GM21381 (cell line): ENCODE measurements around the gene LYRM4.

ENCODE experiments used
- ATAC-seq: cut with Tn5 transposase; IDR thresholded peaks from one replicate; pipeline ENCODE4 v1.9.1; 2021; ENCODE audit warnings: mild to moderate bottlenecking, moderate library complexity; ENCODE audit not compliant: unreplicated experiment

Gene LYRM4

DNA sequence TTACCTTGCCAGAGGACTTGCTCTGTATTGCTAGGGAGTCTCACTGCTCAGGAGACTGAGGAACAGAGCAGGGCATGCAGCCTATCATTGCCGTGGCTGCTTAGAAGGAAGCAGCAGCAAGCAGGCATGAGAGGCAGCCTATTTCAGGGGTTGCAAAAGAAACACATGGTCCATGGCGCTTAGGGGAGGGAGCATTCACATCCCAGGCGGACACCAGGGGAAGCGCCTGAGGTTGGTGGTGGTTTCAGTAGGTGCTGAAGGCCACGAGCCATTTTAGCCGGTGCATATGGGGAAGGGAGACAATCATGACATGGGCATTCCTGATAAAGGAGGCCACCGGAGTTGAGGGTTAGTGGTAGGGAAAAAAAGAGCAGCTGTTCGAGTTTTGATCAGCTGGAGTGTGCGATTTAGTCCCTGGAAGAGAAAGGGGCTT, 21.5 kb upstream of the LYRM4 start:
- no peak for ATAC-seq

DNA sequence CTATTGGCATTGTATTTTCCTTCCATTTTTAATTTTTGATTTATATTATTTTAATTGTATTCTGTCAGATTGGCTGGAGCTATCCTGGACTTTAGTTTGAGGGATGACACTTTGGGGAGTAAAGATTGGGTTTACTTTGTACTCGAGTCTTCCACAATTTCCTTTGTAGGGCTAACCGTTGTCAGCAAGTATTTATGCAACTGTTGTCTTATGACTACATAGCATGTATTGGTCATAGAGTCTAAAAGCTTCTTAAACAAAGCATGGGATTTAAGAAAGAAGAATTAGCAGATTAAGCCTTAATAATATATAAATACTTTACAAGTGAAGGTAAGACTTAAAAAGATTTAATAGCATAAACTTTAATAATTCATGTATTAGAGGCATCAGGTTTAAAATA, 20.2 kb upstream of the LYRM4 start:
- ATAC-seq: no peak

DNA sequence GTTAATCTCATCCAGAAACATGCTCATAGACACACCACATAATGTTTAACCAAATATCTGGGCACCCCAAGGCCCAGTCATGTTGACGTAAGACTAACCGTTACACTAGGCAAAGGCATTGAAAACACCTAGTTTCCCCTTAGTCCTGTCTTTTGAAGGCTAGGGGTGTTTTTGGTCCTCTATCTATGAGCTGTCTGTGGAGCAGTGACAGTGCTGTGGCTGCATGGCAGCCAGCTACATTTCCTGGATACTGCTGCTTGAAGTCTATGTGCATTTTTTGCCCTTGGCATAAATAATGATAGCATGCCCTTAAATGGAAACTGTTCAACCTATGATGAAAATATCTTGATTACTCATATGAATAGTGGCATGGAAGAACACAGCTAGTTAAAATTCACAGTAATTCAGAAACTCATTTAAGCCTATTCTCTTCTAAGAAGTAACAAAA, 19.2 kb upstream of the LYRM4 start:
- no peak for ATAC-seq

DNA sequence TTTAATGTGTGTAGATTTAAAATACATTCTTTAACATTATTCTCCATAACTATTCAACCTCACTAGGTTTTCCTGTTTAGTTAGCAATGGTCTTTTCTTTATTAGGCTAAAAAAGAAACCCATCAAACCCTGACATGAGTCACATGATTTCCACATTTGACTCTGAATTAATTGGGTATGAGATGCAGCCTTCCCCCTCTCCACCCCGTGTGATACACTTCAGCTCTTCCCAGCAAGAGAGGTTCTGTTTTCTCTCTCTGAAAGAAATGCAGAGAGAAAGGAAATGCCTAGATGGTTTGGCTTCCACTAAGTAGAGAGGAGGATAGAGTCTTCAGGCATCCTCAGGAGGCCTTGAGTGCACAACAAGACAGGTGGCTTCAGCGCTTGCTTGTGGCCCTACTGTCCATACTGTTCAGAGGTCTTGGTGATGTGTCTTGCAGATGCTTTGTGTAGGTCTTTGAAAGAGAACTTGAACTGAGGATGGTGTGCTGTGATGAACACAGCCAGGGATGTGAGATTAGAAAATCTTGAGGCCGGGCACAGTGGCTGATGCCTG, 17.9 kb upstream of the LYRM4 start:
- ATAC-seq: no peak

DNA sequence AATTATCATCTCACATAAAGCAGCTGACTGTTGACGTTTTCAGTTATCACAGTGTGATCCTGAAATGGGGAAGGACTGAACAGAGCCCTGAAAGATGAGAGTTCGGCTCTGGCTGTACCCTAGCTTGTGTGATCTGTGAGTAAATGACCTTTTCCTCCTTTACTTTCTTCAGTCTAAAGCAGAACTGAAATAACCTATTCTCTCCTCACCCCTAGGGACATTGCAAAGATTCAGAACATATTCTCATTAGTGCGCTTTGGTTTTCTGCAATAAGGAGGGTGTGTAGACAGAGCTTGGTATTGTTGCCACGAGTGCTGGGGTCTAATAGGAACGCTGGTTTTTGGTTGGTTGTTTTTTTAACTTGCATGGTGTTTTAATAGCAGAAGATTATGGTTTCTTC, 17.3 kb upstream of the LYRM4 start:
- peak; percentile 75 for ATAC-seq

DNA sequence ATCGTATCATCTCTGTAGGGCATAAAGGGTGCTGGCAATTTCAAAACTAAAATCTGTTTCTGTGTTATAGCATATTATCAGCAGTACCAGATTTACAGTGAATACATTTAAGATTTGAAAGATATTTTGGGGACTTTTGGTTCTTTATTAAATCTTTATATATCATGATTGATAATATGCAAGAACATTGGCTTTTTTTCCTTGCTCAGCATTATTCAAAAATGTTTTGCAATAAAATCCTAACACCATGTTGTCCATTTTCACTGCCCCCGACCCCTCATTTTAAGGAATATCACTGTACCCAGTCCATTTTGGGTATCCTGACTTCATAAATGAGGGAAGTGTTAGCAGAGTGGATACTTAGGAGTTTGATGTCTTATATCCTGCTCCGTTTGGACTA, 16.8 kb upstream of the LYRM4 start:
- ATAC-seq: no peak

DNA sequence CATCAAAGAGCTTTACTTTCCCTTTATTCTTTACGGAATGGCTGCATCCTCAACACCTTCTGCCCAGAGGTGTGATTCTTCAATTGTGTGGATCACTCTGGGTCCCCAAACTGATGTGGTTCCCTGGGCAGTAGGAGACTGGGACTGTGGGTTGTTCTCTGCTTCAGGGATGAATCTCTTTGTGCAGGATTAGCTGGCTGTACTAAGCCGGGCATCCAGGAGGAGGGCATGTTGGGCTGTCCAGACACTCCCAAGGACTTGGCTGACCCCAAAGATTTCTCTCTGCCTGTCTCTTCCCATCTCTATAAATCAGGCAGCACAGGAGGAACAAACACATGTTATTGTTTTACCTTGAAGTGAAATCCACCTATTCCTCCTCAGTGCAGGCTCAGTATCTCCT, 15.8 kb upstream of the LYRM4 start:
- no peak for ATAC-seq

DNA sequence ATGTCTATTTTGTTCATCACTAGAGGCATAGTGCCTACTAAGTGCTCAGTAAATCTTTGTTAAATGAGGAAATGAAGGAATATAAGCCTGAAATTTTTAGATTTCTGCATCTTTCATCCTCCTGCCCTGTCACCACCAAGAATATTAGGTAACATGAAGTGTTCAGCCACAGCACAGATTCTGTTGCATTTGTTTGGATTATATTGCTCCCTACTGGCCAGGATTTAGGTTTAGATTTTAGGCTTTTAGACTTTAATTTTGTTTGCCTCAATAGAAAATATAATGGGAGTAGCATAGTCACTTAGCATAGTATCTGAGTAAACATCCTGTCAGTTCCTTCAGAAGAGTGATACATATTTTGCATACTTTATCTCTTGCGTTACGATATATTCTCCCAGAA, 14.7 kb upstream of the LYRM4 start:
- no peak for ATAC-seq

DNA sequence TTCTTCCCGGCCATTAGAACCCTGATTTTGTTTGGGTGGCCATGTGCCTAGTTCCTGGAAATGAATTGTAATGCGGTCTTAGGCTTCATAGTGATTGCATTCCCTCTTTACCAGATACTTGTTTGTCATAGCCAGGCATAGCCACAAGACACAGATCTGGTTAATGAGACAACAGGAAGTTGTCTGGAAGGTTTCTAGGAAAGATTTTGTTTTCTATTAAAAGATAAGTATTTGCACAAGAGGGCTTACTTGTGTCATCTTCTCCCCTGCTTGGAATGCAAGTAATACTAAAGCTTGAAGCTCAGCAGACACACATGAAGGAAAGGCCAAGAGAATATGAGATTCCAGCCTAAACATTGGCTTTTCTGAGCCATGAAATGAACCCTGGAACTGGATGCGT, 13.5 kb upstream of the LYRM4 start:
- no peak for ATAC-seq

DNA sequence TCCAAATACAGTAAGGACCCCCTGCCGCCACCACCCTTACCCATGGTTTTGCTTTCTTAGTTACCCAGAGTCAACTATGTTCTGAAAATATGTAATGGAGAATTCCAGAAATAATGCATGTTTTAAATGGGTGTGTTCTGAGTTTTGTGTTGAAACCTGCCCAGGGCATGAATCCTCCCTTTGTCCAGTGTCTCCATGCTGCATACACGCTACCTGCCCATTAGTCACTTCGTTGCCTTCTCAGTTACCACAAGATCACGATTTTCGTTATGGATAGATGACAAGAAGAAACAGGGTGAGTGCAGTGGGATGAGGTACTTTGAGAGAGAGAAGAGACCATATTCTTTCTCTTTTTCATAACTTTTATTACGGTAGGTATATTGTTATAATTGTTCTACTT, 11.2 kb upstream of the LYRM4 start:
- ATAC-seq: no peak

DNA sequence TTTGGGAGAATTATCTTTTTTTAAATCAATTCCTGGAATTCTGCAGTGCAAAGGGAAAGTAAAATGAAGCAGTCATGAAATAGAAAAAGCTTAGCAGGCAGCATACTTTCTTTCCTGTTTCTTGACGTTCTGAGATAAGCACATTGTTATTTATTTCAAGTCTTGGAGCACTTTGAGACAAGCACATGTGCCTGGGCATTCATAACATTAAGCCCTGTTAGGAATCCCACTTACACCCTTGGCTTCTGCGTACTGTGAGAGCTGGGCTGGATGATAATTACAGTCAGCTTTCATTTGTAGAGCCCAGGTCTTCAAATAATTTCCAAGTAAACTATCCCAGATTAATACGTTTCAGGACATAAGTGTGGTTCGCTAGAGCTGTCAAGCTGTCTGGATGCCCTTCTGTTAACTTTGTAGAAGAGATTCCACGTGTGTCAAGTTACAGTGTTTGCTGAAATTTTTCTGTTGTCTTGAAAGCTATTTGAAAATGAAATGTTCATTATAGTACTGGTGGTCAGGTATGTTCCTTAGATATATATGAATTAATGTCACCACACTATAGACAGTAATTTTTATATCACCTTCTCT, 9.4 kb upstream of the LYRM4 start:
- no peak for ATAC-seq

DNA sequence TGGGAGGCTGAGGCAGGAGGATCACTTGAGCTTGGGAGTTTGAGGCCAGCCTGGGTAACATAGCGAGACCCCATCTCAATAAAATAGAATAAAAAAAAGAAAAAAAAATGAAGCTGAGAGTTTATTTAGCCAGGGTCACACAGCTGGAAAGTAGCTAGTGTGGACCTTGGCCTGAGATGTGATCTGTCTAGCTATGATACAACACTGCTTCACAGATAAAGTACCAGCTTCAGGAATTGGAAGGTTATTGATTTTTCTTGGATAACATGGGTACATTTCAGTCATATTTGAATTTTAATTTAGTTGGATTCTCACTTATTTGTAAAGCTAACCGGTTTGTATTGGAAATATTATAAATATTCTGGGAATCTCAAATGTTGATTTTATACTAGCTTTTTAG, 5.7 kb upstream of the LYRM4 start:
- ATAC-seq: no peak

DNA sequence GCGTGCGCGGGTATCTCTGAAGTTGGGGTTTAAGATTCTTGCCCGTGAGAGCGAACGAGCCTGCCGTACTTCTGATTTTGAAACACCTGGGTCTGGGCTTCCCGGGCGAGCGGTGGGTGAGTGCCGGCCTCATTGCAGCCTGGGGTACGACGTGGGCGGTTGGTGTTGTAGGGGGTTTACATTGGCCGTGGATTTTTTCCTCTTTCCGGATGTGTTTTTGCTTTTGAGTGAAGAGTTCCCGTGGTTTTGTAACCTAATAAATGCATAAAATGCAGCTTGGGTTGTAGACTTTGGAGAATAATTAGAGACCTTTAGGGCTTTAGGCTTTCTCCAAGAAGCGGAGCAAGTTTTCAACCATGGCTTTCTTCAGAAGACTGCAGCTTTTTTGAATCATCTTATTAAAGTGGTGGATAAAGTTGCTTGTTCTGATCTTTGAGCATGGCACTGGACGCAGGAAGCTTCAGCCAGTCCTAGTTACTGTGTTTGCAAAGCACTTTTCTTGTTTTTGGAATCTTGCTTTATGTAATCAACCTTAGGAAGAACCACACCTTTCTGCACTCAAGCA, 877 bp upstream of the LYRM4 start:
- no peak for ATAC-seq

DNA sequence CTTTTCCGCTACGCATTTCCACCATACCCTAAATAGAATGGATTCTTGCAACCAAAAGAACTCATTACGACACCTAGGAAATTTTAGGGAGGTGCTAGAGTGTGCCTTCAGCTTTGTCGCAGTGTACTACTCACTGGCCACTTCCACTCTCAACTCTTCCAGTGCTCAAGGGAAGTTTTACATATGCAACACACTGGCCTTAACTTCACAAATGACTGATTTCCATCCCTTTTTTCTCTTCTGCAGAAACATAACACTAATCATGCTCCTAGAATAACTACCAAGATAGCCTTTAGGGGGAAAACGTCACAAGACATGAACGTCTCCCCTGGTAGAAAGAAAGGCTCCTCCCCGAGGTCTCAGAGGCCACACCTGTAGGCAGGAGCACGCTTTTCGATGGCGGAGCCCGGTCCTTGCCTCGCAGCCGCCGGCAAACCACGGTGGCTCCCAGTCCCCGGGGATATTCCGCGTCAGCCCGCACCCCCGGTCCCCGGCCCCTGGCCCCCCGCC, 584 bp downstream of the LYRM4 start:
- ATAC-seq: peak; percentile 67

DNA sequence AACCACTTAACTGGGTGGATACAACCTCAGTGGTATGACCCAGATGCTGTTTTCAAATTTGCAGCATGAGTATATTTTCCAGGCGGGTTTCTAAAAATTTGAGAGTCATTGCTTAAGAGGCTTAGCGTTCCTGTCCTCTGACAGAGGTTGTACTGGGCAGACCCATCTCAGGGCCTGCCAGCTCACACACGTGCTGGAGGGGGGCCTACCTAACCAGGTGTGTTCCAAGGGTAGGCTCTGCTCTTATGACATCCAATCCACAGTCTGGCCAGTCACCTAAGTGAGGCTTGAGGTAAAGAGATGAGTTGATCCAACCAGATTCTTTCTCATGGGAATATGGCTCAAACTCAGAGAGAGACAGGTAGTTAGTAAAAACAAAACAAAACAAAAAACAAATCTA, 1.3 kb downstream of the LYRM4 start:
- ATAC-seq: no peak

DNA sequence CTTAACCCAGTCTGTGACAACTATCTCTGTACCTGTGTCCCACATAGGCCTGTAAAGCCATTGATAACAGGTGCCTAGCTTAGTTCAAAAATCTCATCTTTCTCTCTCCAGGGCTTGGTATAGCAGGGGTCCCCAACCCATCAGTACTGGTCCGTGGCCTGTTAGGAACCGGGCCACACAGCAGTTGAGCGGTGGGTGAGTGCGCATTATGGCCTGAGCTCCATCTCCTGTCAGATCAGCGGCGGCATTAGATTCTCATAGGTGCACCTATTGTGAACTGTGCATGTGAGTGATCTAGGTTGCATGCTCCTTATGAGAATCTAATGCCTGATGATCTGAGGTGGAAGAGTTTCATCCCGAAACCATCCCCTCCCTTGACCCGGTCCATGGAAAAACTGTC, 3.4 kb downstream of the LYRM4 start:
- ATAC-seq: no peak

DNA sequence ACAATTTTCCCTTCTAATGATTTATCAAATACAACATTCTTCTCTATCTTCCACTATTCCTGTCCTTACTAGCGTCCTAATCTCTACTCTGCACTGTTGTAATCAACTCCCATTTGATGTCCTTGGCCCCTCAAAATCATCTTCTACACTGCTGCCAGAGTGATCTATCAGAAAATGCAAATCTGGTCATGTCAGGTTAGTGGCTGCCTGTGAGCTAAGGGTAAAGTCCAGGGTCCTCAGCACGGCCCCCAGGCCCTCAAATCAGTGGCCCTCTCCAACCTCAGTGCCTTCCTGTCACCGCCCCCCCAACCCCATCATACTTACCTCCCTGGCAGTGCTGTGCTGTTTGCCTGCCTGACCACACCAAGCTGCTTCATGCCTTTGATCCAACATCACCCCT, 3.8 kb downstream of the LYRM4 start:
- no peak for ATAC-seq

DNA sequence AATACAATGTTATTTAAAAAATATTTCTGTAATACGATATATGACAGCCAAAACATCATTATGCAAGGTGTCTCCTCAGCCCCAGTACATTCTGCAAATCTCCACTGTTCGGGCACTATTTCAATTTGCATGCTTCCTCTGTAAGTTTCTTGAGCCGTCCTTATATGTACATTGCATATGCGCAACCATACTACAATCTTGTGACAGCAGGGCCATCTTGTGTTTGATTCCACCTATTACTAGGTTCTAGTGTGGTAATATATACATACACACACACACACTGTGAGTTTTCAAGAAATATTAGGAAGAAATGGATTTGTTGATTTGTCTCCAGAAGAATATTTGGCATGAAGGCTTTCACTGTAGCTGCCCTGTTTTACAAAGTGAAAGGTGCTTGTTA, 9.8 kb downstream of the LYRM4 start:
- ATAC-seq: no peak

DNA sequence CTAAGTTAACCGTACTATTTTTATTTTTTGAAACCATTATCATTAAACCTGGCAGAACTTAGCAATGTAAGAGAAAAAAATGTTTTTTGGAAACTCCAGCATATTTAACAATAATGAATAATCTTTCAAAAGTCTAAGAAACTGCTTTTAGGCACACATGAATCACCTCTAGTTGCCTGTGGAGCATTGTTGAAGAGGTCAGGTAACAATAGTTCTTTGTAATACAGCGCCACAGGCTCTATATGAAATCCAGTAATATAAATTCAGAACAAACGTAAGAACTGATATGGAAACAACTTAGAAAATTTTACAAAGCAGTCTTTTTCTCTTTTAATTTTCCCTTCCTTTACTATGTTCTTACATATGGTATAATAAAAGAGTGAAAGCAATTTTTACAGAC, 10.3 kb downstream of the LYRM4 start:
- ATAC-seq: no peak

DNA sequence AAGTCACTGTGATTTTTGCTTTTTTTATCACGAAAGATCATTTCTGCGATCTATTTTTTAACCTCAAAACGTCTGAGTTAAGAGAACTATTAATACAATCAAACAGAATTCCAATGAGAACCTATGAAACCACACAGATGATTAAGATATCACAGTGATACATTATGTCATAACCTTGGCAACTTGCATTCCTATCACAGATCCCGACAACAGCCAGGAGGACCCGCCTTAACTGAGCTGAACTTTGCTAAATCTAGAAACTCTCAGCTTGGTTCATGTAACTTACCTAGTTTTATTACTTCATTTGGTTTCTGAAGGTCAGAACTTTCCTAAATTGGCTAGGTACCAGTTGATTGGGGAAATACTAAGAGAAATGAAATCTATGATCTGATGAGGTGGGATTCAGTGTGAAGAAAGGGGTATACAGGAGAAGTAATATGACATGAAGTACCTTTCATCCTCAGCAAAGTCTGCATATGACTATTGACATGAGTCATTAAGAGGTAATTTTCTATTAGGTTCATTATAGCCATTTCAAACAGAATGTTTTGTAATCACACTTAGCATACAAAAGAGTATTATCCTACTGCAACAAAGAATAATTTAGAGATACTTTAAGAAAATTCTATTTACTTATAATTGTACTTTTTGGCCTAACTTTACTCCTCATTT, 11.2 kb downstream of the LYRM4 start:
- no peak for ATAC-seq

DNA sequence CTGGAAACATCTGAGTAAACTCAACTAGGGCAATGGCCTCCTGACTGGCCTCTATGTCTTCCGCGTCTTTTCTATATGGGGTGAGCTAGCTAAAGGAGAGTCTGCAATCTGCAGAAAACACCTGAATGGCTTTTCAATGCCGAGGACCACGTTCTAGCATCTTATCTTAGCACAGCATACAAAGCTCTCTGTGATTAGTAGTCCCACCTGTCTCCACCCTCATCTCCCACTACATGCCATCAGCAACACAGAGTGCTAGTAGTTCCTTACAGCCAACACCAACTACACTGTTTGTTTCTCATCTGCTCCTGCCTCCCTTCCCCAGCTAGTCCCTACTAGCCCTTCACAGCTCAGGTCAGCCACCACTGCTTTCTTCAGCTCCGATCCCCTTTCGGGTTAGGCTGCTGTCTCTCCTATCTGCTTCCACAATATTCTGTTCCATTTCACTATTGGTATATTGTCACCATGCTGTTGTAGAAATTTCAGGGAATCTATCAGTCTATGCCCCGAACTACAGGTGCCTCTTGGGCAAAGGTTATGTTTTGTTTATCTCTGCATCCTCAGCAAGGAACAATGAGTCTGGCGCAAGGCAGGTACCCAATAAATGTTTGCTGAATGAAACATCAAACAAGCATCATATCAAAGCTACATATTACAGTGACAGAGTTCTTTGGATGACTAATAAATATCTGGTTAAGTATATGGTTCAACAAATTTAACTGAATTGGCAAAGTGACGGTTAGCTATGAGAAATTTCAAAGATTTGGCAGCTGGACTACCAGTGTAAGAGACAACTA, 12.2 kb downstream of the LYRM4 start:
- ATAC-seq: no peak
